NCI-H524 treated with DMSO at 0.1 percent for 48 hours (cell line): ENCODE results near the gene POFUT1.
"Not testable (repeated sequence)": the region's sequence is repeated elsewhere in the genome, so short reads cannot be mapped to it uniquely, and the experiment has no call there.

Experiments used
- DNase-seq: peaks from one replicate; lab custom pipeline; 2025; lab: John Stamatoyannopoulos, UW

POFUT1 gene

DNA sequence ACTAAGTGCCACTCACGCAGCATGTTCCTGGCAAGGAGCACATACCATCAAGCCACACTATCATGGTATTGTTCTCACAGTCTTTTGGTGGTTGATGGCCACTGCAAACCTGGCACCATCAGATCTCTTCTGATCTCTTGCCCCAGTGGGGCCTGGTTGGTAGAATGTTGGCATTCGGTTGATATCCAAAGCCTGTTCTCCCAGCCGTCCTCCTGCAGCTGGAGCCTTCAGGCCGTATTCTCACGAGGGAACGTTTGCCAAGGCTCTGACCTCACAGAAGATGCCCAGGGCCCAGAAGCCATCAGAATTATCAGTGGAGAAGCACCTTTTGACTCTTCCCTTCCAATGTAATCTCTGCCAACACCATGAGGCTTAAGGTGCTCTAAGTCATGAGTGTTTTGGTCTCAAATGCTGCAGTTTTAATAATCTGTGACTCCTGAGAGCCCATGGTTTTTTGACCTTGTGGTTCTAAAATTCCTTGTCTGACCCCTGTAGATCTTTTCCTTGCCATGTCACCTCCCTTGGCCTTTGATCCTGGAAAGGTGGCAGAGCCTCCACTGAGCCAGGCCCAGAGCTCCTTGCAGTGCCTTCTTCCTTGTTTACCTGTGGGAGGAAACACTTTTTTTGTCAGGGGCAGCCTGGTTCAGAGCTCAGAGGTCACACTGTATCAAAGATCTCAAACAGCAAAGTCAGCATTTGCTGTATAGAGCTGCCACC, 27.8 kb downstream of the POFUT1 start:
- DNase-seq, result no peak

DNA sequence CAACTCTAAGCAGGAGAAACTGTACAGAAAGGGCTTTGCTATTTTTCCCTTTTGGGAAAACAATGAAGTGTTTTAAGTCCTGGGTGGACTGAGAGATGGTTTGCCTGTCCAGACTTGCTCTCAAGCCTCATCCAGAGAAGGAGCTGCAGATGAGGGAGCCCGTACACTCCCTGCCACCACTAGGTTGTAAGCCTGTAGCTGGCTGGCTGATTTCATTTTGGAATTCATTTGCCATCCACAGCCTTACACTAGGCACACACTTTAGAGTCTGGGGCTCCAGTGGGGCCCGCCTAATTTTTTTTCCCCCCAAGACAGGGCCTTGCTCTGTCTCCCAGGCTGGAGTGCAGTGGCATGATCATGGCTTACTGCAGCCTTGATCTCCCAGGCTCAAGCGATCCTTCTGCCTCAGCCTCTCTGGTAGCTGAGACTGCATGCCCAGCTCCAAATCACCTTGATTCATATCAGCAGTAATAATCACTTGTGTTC, 28.4 kb downstream of the POFUT1 start:
- no peak for DNase-seq

DNA sequence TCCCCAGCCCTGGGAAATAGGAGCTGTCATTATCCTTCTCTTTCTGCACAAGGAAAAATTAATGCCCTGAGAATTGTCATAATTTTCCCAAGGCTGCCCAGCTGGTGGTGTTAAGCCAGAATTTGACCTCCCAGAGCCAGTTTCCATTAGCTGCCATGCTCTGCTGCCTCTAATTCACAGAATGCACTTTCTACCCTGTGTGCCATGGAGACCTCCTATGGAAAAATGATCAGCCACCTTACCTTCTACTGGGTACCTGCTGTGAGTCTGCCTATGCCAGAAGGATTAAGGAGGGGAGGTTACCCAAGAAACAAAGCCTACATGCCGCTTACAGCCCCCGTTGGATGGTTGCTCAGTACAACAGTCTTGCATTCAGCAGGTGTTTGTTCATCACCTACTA, 29.1 kb downstream of the POFUT1 start:
- no peak for DNase-seq

GRCh38 chr20:32237419-32237818, 29.7 kb downstream of the POFUT1 start:
- DNase-seq, result no peak

GRCh38 chr20:32238483-32239425, 31.1 kb downstream of the POFUT1 start:
- DNase-seq, result no peak

GRCh38 chr20:32240205-32240604, 32.5 kb downstream of the POFUT1 start:
- no peak for DNase-seq

DNA sequence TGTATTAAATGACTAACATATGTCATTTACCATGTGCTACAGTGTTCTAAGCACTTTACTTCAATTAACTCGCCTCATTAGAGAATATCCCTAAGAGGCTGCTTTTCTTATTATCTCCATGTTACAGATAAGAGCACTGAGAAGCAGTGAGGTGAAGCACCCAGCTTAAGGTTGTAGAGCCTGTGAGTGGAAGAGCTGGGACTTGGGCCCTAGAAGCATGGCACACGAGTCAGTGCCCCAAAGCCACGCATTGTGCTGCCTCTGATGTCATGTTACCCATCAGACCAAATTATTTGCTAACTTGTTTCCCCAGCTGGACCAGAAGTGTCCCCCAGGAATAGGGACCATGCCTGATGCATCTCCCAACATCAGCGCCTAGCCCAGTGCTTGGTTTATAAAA, 34.1 kb downstream of the POFUT1 start:
- peak; percentile 82 for DNase-seq

- DNase-seq, result no peak
Observed at GRCh38 chr20:32244150-32244823, 36.6 kb downstream of the POFUT1 start.

DNA sequence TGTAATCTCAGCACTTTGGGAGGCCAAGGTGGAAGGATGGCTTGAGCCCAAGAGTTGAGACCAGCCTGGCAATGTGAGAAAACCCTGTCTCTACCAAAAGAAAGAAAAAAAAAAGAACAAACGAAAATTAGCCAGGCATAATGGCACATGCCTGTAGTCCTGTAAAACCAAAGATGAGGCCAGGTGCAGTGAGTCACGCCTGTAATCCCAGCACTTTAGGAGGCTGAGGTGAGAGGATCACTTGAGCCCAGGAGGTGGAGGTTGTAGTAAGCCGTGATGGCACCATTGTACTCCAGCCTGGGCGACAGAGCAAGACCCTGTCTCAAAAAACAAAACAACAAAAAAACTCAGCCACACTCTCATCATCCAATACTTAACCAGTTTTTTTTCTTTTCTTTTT, 37.3 kb downstream of the POFUT1 start:
- no peak for DNase-seq

DNA sequence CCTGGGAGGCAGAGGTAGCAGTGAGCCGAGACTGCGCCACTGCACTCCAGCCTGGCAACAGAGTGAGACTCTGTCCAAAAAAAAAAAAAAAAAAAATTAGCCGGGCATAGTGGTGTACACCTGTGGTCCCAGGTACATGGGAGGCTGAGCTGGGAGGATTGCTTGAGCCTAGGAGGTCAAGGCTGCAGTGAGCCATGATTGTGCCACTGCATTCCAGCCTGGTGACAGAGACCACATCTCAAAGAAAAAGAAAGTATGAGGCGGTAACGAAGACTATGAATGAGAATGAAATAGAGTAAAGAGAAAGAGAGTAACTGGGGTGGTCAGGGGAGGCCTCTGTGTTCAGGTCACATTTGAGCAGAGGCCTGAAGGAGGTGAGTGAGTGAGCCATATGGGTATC, 38.5 kb downstream of the POFUT1 start:
- not testable (repeated sequence) for DNase-seq

DNA sequence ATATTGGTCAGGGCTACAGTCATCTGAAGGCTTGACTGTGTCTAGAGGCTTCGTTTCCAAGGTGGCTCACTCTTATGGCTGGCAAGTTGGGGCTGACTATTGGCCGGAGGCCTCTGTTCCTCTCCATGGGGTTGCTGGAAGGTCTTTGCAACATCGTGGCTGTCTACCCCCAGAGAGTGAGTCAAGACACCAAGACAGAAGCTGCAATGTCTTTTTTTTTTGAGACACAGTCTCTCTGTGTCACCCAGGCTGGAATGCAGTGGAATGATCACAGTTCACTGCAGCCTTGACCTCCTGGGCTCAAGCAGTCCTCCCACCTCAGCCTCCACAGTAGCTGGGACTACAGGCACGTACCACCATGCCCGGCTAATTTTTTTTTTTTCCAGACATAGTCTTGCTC, 40.4 kb downstream of the POFUT1 start:
- DNase-seq, result no peak

DNA sequence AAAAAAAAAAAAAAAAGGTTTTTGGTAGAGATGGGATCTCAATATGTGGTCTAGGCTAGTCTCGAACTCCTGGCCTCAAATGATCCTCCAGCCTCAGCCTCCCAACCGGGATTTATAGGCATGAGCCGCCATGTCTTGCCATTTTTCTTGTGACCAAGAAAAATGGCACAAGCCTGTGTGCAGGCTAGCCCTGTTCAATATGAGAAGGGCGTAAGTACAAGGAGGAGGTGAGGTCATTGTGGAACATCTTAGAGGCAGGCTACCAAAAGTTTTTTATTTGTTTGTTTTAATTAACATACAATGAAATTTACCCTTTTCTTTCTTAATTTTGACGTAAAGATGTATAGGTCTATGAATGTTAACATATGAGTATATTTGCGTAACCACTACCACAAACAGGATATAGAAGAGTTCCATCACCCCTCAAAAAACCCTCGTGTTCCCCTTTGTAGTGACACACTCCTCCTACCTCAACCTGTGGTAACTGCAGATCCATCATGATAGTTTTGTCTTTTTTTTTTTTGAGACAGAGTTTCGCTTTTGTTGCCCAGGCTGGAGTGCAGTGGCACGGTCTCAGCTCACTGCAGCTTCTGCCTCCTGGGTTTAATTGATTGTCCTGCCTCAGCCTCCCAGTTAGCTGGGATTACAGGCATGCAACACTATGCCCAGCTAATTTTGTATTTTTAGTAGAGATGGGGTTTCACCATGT, 41.5 kb downstream of the POFUT1 start:
- no peak for DNase-seq

DNA sequence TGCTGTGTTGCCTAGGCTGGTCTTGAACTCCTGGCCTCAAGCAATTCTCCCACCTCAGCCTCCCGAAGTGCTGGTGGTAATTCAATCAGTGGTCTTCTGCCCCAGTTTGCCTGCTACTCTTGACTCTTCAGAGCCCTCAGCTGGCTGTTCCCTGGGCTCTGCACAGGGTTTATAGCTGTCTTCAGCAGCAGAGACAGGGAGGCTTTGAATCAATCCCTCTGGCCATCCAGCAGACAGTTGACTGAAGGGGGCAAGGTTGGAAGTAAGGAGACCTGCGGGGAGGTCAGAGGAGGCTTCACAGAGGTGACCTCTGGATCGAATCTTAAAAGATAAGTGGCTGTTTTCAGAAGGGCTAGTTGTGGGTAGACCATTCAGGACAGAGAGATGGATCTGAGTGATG, 43.8 kb downstream of the POFUT1 start:
- DNase-seq, result no peak

GRCh38 chr20:32252189-32252588, 44.5 kb downstream of the POFUT1 start:
- DNase-seq, result no peak

GRCh38 chr20:32260973-32261372, 53.3 kb downstream of the POFUT1 start:
- DNase-seq, result not testable (repeated sequence)

GRCh38 chr20:32261644-32262043, 54.0 kb downstream of the POFUT1 start:
- no peak for DNase-seq

- DNase-seq, result no peak
Observed at GRCh38 chr20:32263398-32263954, 55.8 kb downstream of the POFUT1 start.

DNA sequence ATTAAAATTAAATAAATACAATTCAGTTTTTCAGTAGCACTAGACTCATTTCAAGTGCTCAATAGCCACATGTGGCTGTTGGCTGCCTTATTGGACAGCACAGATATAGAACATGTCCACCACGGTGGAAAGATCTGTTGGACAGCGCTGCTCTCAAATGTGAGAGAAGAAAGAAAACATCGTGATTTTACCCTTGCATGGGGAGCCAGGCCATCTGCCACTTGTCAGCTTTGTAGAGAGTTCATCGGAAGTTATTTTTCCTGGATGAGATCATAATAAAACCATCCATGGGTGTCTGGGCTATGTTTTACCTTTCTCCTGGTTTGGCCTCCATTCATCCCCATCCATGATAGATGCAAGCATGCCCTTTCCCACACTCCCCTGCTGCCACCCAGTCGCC, 63.9 kb downstream of the POFUT1 start:
- DNase-seq, result no peak

- DNase-seq, result no peak
Observed at GRCh38 chr20:32274359-32274758, 66.7 kb downstream of the POFUT1 start.

DNA sequence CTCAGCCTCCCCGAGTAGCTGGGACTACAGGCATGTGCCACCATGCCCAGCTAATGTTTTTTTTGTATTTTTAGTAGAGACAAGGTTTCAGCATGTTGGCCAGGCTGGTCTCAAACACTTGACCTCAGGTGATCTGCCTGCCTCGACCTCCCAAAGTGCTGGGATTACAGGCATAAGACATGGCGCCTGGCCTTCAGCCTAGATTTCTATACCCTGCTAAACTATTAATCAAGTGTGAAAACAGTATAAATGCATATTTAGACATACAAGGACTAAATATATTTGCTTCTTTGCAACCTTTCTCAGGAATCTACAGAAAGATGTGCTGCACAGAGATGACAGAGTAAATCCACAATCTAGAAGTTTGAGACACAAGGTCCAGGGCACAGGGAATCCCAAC, 67.5 kb downstream of the POFUT1 start:
- not testable (repeated sequence) for DNase-seq

DNA sequence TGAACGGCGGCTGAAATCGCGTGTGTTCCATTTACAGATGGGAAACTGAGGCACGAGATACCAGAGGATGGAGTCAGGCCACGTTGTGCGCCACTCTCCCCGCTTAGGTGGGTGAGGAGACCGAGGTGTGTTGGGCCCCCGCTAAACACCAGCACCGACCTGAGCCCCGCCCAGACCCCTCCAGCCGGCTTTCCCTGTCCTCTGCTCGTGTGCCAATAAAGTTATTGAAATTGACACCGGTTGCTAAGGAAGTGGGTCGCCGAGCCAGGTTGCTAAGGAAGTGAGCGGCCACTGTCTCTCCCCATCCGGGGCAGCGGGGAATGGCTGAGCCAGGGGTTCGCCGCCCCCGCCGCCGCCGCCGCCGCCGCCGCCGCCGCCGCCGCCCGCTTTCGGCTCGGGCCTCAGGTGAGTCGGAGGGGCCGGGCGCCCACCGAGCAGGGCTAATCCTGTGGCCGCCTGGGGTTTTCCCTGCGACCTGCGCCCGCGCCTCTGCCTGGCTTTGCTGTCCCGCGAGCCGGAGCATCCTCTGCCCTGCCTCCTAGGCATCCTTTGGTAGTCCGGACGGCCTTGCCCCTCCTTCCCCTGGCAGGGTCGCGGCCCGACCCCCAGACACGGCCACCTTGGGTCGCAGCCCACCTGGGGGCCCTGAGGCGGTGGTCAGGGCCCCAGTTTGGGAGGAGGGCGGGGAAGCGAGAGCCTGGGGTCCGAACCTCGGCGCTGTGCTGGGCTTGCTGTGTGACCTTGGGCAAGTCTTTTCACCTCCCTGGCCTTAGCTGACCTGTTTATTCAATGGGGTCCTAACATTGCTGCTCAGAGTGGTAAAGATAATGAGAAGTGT, 69.9 kb downstream of the POFUT1 start, which contains the start of gene KIF3B:
Gene KIF3B, plus strand, starts transcription at position 291 of the 838 bp plus-strand sequence. CDS start 32,127 bp downstream, outside the sequence.
- DNase-seq, result peak; percentile 62
